Suprapubic skin (tissue), 4 donors: ENCODE results near the gene MALRD1. TPM values are rescaled to one million over a fixed set of nuclear protein-coding genes. Genes with fewer than 3 reads are reported as not detected.

ENCODE experiments used
- DNase-seq, 2 donors: peaks; one replicate each; pipeline ENCODE4 v3.0.0-alpha.2; 2019; ENCODE audit warnings: low spot score in 2 of 2
- H3K27ac ChIP-seq: fragments of 200-600 bp; sonication (generic); one replicate; pipeline ENCODE4 v1.5.1; 2019
- H3K27me3 ChIP-seq: fragments of 200-600 bp; sonication (generic); one replicate; pipeline ENCODE4 v1.5.1; 2019
- H3K36me3 ChIP-seq: fragments of 200-600 bp; sonication (generic); one replicate; pipeline ENCODE4 v1.5.1; 2019
- H3K4me1 ChIP-seq: fragments of 200-600 bp; sonication (generic); one replicate; pipeline ENCODE4 v1.5.1; 2019
- H3K4me3 ChIP-seq: fragments of 200-600 bp; sonication (generic); one replicate; pipeline ENCODE4 v1.5.1; 2019; ENCODE audit warnings: mild to moderate bottlenecking
- H3K9me3 ChIP-seq: fragments of 200-600 bp; sonication (generic); one replicate; pipeline ENCODE4 v1.5.1; 2019
- CTCF ChIP-seq, 2 donors: fragments of 200-600 bp in 1 of 2; fragments of 450-650 bp in 1 of 2; sonication (generic) in 1 of 2; IDR thresholded peaks; one replicate each; pipeline ENCODE4 v1.5.1; 2016 to 2019; ENCODE audit warnings: antibody characterized with exemption in 2 of 2, mild to moderate bottlenecking in 1 of 2, moderate library complexity in 1 of 2
- EP300 ChIP-seq: sonication (generic); formaldehyde crosslinking; IDR thresholded peaks from one replicate; pipeline ENCODE4 v1.6.1; 2017; ENCODE audit warnings: antibody characterized with exemption
- POLR2A ChIP-seq, 2 donors: fragments of 450-650 bp; IDR thresholded peaks; one replicate each; pipeline ENCODE4 v1.6.1; 2017; ENCODE audit warnings: antibody characterized with exemption in 2 of 2, mild to moderate bottlenecking in 2 of 2, moderate library complexity in 2 of 2
- POLR2AphosphoS5 ChIP-seq, 3 donors: sonication (generic); formaldehyde crosslinking; IDR thresholded peaks; one replicate each; pipeline ENCODE4 v1.6.1; 2017; ENCODE audit warnings: antibody characterized with exemption in 3 of 3
- WGBS: methylation state at CpG from one replicate; pipeline ENCODE4 v1.1.5; 2018; 5-methylcytosine and 5-hydroxymethylcytosine counted together
- total RNA-seq, 4 donors: library from RNA; depleted of rRNA; stranded (reverse); fragments of >200 nt; gene quantifications; one replicate each; pipeline ENCODE4 v1.1.0, GENCODE V29; 2016

MALRD1 gene
- total RNA-seq, 4 donors from 2014 or later = 0.23 to 0.80 (median 0.31) TPM; not detected in 1

DNA sequence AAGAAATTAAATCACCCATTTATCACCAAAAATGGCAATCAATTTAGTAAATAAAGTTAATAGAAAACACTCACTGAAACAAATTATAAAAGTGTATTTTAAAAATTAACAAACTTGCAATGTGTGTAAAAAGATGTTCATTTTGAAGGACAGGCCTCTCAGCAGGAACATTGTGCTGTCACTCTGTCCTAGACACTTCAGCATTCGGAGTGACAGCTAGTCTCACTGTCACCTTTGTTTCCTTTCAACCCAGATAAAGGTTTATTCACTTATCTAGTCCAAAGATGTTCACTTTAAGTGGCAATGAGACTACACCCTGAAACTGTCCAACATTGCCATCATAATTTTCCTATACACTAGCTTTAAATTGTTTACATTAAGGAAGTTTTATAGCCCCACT, 675.7 kb downstream of the MALRD1 start:
- TF ChIP-seq POLR2AphosphoS5 (IDR thresholded peaks at IDR 0.05) = no peak
- TF ChIP-seq EP300 = no peak
- TF ChIP-seq CTCF (IDR thresholded peaks at IDR 0.05) = no peak

DNA sequence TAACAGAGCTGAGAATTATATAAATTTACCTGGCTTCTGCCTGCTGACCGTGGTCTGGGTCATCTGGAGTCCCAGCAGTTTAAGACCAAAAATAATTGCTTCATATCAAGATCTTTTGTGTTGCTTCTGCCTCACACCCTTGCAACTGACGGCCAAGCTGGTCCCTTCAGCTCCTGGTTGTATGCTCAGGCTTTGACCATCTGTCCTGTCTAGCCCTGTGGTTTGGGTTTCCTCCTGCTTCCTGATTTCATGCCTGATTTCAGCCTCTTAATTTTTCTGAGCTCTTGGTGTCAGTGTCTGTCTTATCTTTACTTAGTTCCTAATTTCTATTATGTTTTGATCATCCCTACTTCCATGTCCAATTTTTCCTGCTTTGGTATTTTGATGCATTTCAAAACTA, 679.8 kb downstream of the MALRD1 start:
- no peaks in the 10 kb centered on the region for H3K9me3 ChIP-seq
- no peak for TF ChIP-seq CTCF (IDR thresholded peaks at IDR 0.05)
- TF ChIP-seq EP300 = no peak
- TF ChIP-seq POLR2AphosphoS5 (IDR thresholded peaks at IDR 0.05) = no peak
- TF ChIP-seq POLR2A (IDR thresholded peaks at IDR 0.05) = no peak
- 87% methylated on average over 2 of the region's 2 CpGs for WGBS
- H3K4me3 ChIP-seq = no peak overlapping the region
- H3K27ac ChIP-seq = no peak overlapping the region
- H3K4me1 ChIP-seq = no peaks in the 10 kb centered on the region
- H3K27me3 ChIP-seq = no peaks in the 10 kb centered on the region
- DNase-seq = no peak
- H3K36me3 ChIP-seq = no peaks in the 10 kb centered on the region

More for the DNA sequence above, 675.7 kb downstream of the MALRD1 start:
- 80% methylated on average over 1 of the region's 1 CpG for WGBS
- DNase-seq = no peak
- no peaks in the 10 kb centered on the region for H3K4me1 ChIP-seq
- no peak overlapping the region for H3K27ac ChIP-seq
- no peaks in the 10 kb centered on the region for H3K27me3 ChIP-seq
- H3K36me3 ChIP-seq = no peaks in the 10 kb centered on the region
- H3K9me3 ChIP-seq = no peaks in the 10 kb centered on the region
- H3K4me3 ChIP-seq = no peak overlapping the region

DNA sequence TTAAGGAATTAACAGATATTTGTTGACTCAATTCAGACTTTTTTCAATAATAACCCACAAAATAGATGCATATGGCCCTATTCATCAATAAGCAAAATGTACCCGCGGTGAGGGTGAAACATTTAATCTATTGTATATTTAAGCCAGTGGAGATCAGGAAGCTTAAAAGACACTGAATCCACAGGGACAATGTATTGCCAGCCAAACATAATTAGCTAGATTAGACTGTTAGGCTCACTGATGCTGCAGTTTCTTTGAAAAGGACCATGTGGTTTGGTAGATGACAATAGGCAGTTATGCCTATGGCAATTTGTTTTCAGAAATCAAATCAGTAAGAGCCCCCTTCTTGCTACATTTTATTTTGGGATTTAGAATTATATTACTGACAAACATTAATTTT, 680.4 kb downstream of the MALRD1 start:
- Histone ChIP-seq H3K4me1 (no peaks in the 10 kb centered on the region), H3K4me3 (no peak overlapping the region), H3K9me3 (no peaks in the 10 kb centered on the region), H3K27ac (no peak overlapping the region), H3K36me3 (no peaks in the 10 kb centered on the region), H3K27me3 (no peaks in the 10 kb centered on the region)
- WGBS = 97% methylated on average over 2 of the region's 2 CpGs
- DNase-seq = no peak
- no peak for TF ChIP-seq POLR2A (IDR thresholded peaks at IDR 0.05)
- no peak for TF ChIP-seq POLR2AphosphoS5 (IDR thresholded peaks at IDR 0.05)
- no peak for TF ChIP-seq EP300
- no peak for TF ChIP-seq CTCF (IDR thresholded peaks at IDR 0.05)

GRCh38 chr10:19730167-19730906, 681.7 kb downstream of the MALRD1 start:
- no peak for TF ChIP-seq POLR2AphosphoS5 (IDR thresholded peaks at IDR 0.05)
- no peak for TF ChIP-seq EP300
- no peak for TF ChIP-seq POLR2A (IDR thresholded peaks at IDR 0.05)
- no peak for TF ChIP-seq CTCF (IDR thresholded peaks at IDR 0.05)
- no peak overlapping the region for H3K27ac ChIP-seq
- 67% methylated on average over 2 of the region's 2 CpGs for WGBS
- no peak overlapping the region for H3K4me3 ChIP-seq
- H3K9me3 ChIP-seq = no peaks in the 10 kb centered on the region
- no peak for DNase-seq
- no peaks in the 10 kb centered on the region for H3K4me1 ChIP-seq
- no peaks in the 10 kb centered on the region for H3K27me3 ChIP-seq
- H3K36me3 ChIP-seq = no peaks in the 10 kb centered on the region

DNA sequence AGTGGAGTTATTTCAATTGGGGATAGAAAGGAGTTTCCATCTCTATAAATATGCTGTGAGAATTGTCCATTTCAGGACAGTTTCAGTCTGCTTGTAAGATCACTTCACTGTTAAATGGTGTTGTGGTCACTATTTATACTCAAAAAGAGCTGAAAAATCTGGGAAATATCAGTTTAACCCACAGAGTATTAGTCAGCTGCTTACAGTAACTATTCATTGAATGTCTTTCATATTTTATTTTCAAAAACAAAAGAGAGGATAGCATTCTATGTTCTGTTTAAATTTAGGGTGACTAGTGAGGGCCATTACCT, 682.3 kb downstream of the MALRD1 start:
- Histone ChIP-seq H3K4me1 (no peaks in the 10 kb centered on the region), H3K9me3 (no peaks in the 10 kb centered on the region), H3K27ac (no peak overlapping the region), H3K4me3 (no peak overlapping the region), H3K27me3 (no peaks in the 10 kb centered on the region), H3K36me3 (no peaks in the 10 kb centered on the region)
- TF ChIP-seq POLR2A (IDR thresholded peaks at IDR 0.05) (no peak), POLR2AphosphoS5 (IDR thresholded peaks at IDR 0.05) (no peak)
- DNase-seq = no peak

DNA sequence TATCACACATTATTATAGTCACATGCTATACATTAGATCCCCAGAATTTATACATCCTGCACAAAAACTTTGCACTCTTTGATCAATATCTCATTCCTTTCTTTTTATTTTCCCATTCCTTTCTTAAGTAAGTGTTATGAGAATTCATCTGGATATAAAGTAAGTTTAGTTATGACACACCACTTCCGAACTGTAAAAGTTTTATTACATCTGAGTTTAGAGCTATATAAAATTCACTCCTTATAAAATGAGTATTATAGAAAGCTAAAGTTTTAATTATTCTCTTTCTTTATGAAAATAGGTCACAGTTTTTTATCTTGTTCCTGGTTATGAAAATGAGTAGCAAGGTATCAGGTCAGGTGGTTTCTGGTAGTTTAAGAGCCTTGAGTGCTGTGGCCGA, 683.0 kb downstream of the MALRD1 start:
- no peak for TF ChIP-seq CTCF (IDR thresholded peaks at IDR 0.05)
- TF ChIP-seq POLR2AphosphoS5 (IDR thresholded peaks at IDR 0.05) = no peak
- no peak for TF ChIP-seq POLR2A (IDR thresholded peaks at IDR 0.05)
- no peak for TF ChIP-seq EP300
- H3K27ac ChIP-seq = no peak overlapping the region
- WGBS = 93% methylated on average over 2 of the region's 2 CpGs
- H3K4me1 ChIP-seq = no peaks in the 10 kb centered on the region
- H3K27me3 ChIP-seq = no peaks in the 10 kb centered on the region
- H3K4me3 ChIP-seq = no peak overlapping the region
- H3K9me3 ChIP-seq = no peaks in the 10 kb centered on the region
- no peaks in the 10 kb centered on the region for H3K36me3 ChIP-seq
- no peak for DNase-seq
